Measurements from ENCODE around the gene ZMYM4. TPM values are rescaled to one million over a fixed set of nuclear protein-coding genes. Genes with fewer than 3 reads are reported as not detected.

ZMYM4 gene
- total RNA-seq, 1 experiment from 2014 or later = 66.0 TPM

- no peak overlapping the region for H2AFZ ChIP-seq (ENCODE audit: low read length)
- H3K4me1 ChIP-seq (ENCODE audit: insufficient read depth, low read length) = no peaks in the 10 kb centered on the region; the same call in 1 of the 2 replicates
- no peaks in the 10 kb centered on the region for H3K27me3 ChIP-seq (ENCODE audit: insufficient read depth, low read length)
- no peaks in the 10 kb centered on the region for H3K79me2 ChIP-seq (ENCODE audit: insufficient read depth, low read length)
- no peak overlapping the region for H3K23ac ChIP-seq (ENCODE audit: insufficient read length, low read depth, low read length)
- no peak overlapping the region for H2BK12ac ChIP-seq (ENCODE audit: insufficient read length, low read depth, low read length)
- H3K4me2 ChIP-seq (ENCODE audit: insufficient read depth, insufficient read length, low read length) = no peak overlapping the region
- Mint-ChIP-seq H3K4me3 (no peak overlapping the region), H3K27me3 (ENCODE audit: low read depth) (no peaks in the 10 kb centered on the region), H3K9me3 (peaks cover 27 to 29% of the 10 kb centered on the region in 2 experiments), H3K4me1 (peaks cover 5% of the 10 kb centered on the region in 2 experiments), H3K27ac (0 out of 7 replicates have a peak overlapping the region, but pooled peaks of 1 of the 3 experiments have one; percentile 69), H3K36me3 (ENCODE audit: insufficient read depth in 1 of 3, low read depth in 3 of 3) (peaks cover 69 to 86% (median 80%) of the 10 kb centered on the region in 3 experiments)
- H2BK20ac ChIP-seq (ENCODE audit: low read depth, low read length, poor library complexity, severe bottlenecking) = no peak overlapping the region
- no peak overlapping the region for H2AK5ac ChIP-seq (ENCODE audit: insufficient read length, low read length)
- no peak overlapping the region for H3K27ac ChIP-seq (ENCODE audit: insufficient read length, low read depth, low read length)
- H3K14ac ChIP-seq (ENCODE audit: insufficient read depth, low read length) = no peak overlapping the region
- no peak overlapping the region for H2BK5ac ChIP-seq (ENCODE audit: insufficient read length, low read length)
- no peak overlapping the region for H3K4ac ChIP-seq (ENCODE audit: low read depth, low read length)
- H4K5ac ChIP-seq (ENCODE audit: insufficient read length, low read depth, low read length) = no peak overlapping the region
- H3K18ac ChIP-seq (ENCODE audit: insufficient read length, low read depth, low read length) = no peak overlapping the region
- H3K9ac ChIP-seq (ENCODE audit: extremely low read depth, insufficient read length, low read length) = no peak overlapping the region
- no peak overlapping the region for H2BK120ac ChIP-seq (ENCODE audit: low read depth, low read length, poor library complexity, severe bottlenecking)
- no peak overlapping the region for H3T11ph ChIP-seq (ENCODE audit: low read length)
- no CpG with 5 or more reads among the region's 1 CpG for WGBS (ENCODE audit: extremely low coverage, insufficient read length, low lambda C conversion rate)
- no peak overlapping the region for H4K8ac ChIP-seq (replicated peaks; ENCODE audit: insufficient read length, low read depth, low read length)
- H3K56ac ChIP-seq (ENCODE audit: insufficient read length, low read depth, low read length) = no peak overlapping the region
- no peak overlapping the region for H2BK15ac ChIP-seq (ENCODE audit: low read depth, low read length)
- no peaks in the 10 kb centered on the region for H3K79me1 ChIP-seq (ENCODE audit: insufficient read depth, low read depth, low read length, poor library complexity, severe bottlenecking)
- DNase-seq = no peak
- no peak for TF ChIP-seq CTCF (conservative IDR thresholded peaks at IDR 0.05)
- H3K23me2 ChIP-seq (ENCODE audit: insufficient read length, low read depth, low read length, poor library complexity, severe bottlenecking) = no peaks in the 10 kb centered on the region
- no peaks in the 10 kb centered on the region for H4K20me1 ChIP-seq (ENCODE audit: control insufficient read depth, insufficient read depth, insufficient read length)
- no peak overlapping the region for H4K91ac ChIP-seq (ENCODE audit: insufficient read length, low read depth, low read length)
- peaks cover 12% of the 10 kb centered on the region for H3K9me3 ChIP-seq (ENCODE audit: control insufficient read depth, low read depth, low read length)
These were observed 197.6 kb downstream of the ZMYM4 start for GRCh38 chr1:35466120-35466519.

All from H9 (cell line).